Trophoblast cell (in vitro differentiated cells and primary cell): Measurements from ENCODE around the gene CCR9.

ENCODE experiments used
- DNase-seq, 2 donors: peaks; one replicate each; pipeline ENCODE4 v3.0.0-alpha.2; 2016
- H2AFZ ChIP-seq: 2 replicates; pipeline ENCODE4 v1.6.1; 2013; ENCODE audit warnings: low read length, moderate library complexity, mild to moderate bottlenecking; ENCODE audit not compliant: insufficient read depth, poor library complexity
- H2AK5ac ChIP-seq: 2 replicates; pipeline ENCODE4 v1.6.1; 2013; ENCODE audit warnings: mild to moderate bottlenecking, low read length
- H2BK120ac ChIP-seq: 2 replicates; pipeline ENCODE4 v1.6.1; 2013; ENCODE audit warnings: low read length, mild to moderate bottlenecking, moderate library complexity; ENCODE audit not compliant: insufficient read depth, poor library complexity
- H2BK12ac ChIP-seq: 2 replicates; pipeline ENCODE4 v1.6.1; 2013; ENCODE audit warnings: mild to moderate bottlenecking, low read length, moderate library complexity
- H2BK5ac ChIP-seq: 2 replicates; pipeline ENCODE4 v1.6.1; 2013; ENCODE audit warnings: low read length, low read depth, moderate library complexity, mild to moderate bottlenecking; ENCODE audit not compliant: poor library complexity
- H3K14ac ChIP-seq: 2 replicates; pipeline ENCODE4 v1.6.1; 2013; ENCODE audit warnings: mild to moderate bottlenecking, low read length
- H3K18ac ChIP-seq: 2 replicates; pipeline ENCODE4 v1.6.1; 2013; ENCODE audit warnings: mild to moderate bottlenecking, low read length
- H3K23ac ChIP-seq: 2 replicates; pipeline ENCODE4 v1.6.1; 2013; ENCODE audit warnings: low read length
- H3K27ac ChIP-seq: 2 replicates; pipeline ENCODE4 v1.5.1; 2013; ENCODE audit warnings: low read depth, mild to moderate bottlenecking, inconsistent platforms, low read length, moderate library complexity
- H3K27me3 ChIP-seq: 2 replicates; pipeline ENCODE4 v1.6.1; 2013; ENCODE audit warnings: inconsistent platforms, mild to moderate bottlenecking, low read length, moderate library complexity; ENCODE audit not compliant: insufficient read depth
- H3K36me3 ChIP-seq, 2 experiments: 1 replicate in 1 of 2; 2 replicates in 1 of 2; pipeline ENCODE4 v1.6.1; 2013; ENCODE audit warnings: low read length in 2 of 2, mild to moderate bottlenecking in 2 of 2, moderate library complexity in 1 of 2; ENCODE audit not compliant: insufficient read depth in 2 of 2, control insufficient read depth in 1 of 2
- H3K4ac ChIP-seq: 2 replicates; pipeline ENCODE4 v1.6.1; 2013; ENCODE audit warnings: low read depth, mild to moderate bottlenecking, low read length, moderate library complexity
- H3K4me1 ChIP-seq, 2 experiments: 1 replicate in 1 of 2; 2 replicates in 1 of 2; pipeline ENCODE4 v1.6.1; 2013; ENCODE audit warnings: low read length in 2 of 2, mild to moderate bottlenecking in 2 of 2, moderate library complexity in 1 of 2; ENCODE audit not compliant: insufficient read depth in 2 of 2, control insufficient read depth in 1 of 2
- H3K4me2 ChIP-seq: 2 replicates; pipeline ENCODE4 v1.6.1; 2013; ENCODE audit warnings: inconsistent platforms, mild to moderate bottlenecking, low read length, moderate library complexity
- H3K4me3 ChIP-seq: 2 replicates; pipeline ENCODE4 v1.5.1; 2013; ENCODE audit warnings: mild to moderate bottlenecking, low read depth, low read length, inconsistent platforms
- H3K79me1 ChIP-seq: one replicate; pipeline ENCODE4 v1.6.1; 2013; ENCODE audit warnings: low read length
- H3K79me2 ChIP-seq: 2 replicates; pipeline ENCODE4 v1.6.1; 2013; ENCODE audit warnings: low read length, mild to moderate bottlenecking; ENCODE audit not compliant: control insufficient read depth, insufficient read depth, poor library complexity
- H3K9ac ChIP-seq: 2 replicates; pipeline ENCODE4 v1.6.1; 2013; ENCODE audit warnings: mild to moderate bottlenecking, low read length
- H3K9me3 ChIP-seq: 2 replicates; pipeline ENCODE4 v1.6.1; 2013; ENCODE audit warnings: low read depth, mild to moderate bottlenecking, control low read depth, inconsistent platforms, low read length; ENCODE audit not compliant: insufficient read depth
- H4K12ac ChIP-seq: 2 replicates; pipeline ENCODE4 v1.6.1; 2013; ENCODE audit warnings: low read depth, mild to moderate bottlenecking, low read length, moderate library complexity
- H4K8ac ChIP-seq: 2 replicates; pipeline ENCODE4 v1.6.1; 2013; ENCODE audit warnings: low read depth, mild to moderate bottlenecking, low read length, moderate library complexity
- H4K91ac ChIP-seq: one replicate; pipeline ENCODE4 v1.6.1; 2013; ENCODE audit warnings: low read depth, mild to moderate bottlenecking, low read length, moderate library complexity
- WGBS: extraction: QIAGEN DNeasy Blood & Tissue Kit; methylation state at CpG from one replicate; pipeline ENCODE4 v1.1.7; 2013; ENCODE audit warnings: missing lambda C conversion rate; ENCODE audit not compliant: insufficient read length, insufficient coverage; ENCODE audit errors: extremely low coverage; 5-methylcytosine and 5-hydroxymethylcytosine counted together

Gene CCR9

GRCh38 chr3:45904931-45905330 is 18.6 kb downstream of the CCR9 start:
- H4K12ac ChIP-seq: no peak overlapping the region
- no peaks in the 10 kb centered on the region for H3K79me2 ChIP-seq
- no peak overlapping the region for H3K9ac ChIP-seq
- no peak overlapping the region for H3K4me3 ChIP-seq
- no peak overlapping the region for H3K4me2 ChIP-seq
- no peak overlapping the region for H3K4ac ChIP-seq
- H4K8ac ChIP-seq: no peak overlapping the region
- H3K18ac ChIP-seq: no peak overlapping the region
- H3K36me3 ChIP-seq: no peaks in the 10 kb centered on the region
- no peak overlapping the region for H3K14ac ChIP-seq
- no peak overlapping the region for H4K91ac ChIP-seq
- H3K9me3 ChIP-seq: peaks cover 4% of the 10 kb centered on the region
- peaks cover 0 to 3% of the 10 kb centered on the region in 2 experiments for H3K4me1 ChIP-seq
- H2BK120ac ChIP-seq: no peak overlapping the region
- H2BK12ac ChIP-seq: no peak overlapping the region
- H3K27ac ChIP-seq: no peak overlapping the region
- no peaks in the 10 kb centered on the region for H3K27me3 ChIP-seq
- H2AFZ ChIP-seq: no peak overlapping the region
- no peak overlapping the region for H2BK5ac ChIP-seq
- H3K79me1 ChIP-seq: no peaks in the 10 kb centered on the region
- H2AK5ac ChIP-seq: no peak overlapping the region
- H3K23ac ChIP-seq: no peak overlapping the region
- WGBS: no CpG with 5 or more reads among the region's 3 CpGs
- DNase-seq: no peak

GRCh38 chr3:45905755-45906154 is 19.4 kb downstream of the CCR9 start:
- H3K79me2 ChIP-seq: no peaks in the 10 kb centered on the region
- no peak overlapping the region for H3K4me2 ChIP-seq
- H2BK12ac ChIP-seq: no peak overlapping the region
- H3K27ac ChIP-seq: no peak overlapping the region
- no peak overlapping the region for H3K18ac ChIP-seq
- no peaks in the 10 kb centered on the region for H3K36me3 ChIP-seq
- H3K23ac ChIP-seq: no peak overlapping the region
- no peak overlapping the region for H2AK5ac ChIP-seq
- no peaks in the 10 kb centered on the region for H3K27me3 ChIP-seq
- no peak overlapping the region for H3K4ac ChIP-seq
- H3K9me3 ChIP-seq: peaks cover 4% of the 10 kb centered on the region
- H2BK120ac ChIP-seq: no peak overlapping the region
- H3K4me1 ChIP-seq: peaks cover 0 to 3% of the 10 kb centered on the region in 2 experiments
- H2BK5ac ChIP-seq: no peak overlapping the region
- no peak overlapping the region for H4K12ac ChIP-seq
- no peaks in the 10 kb centered on the region for H3K79me1 ChIP-seq
- no peak overlapping the region for H2AFZ ChIP-seq
- H3K14ac ChIP-seq: no peak overlapping the region
- no peak overlapping the region for H3K4me3 ChIP-seq
- DNase-seq: no peak
- H4K91ac ChIP-seq: no peak overlapping the region
- WGBS: no CpG with 5 or more reads among the region's 3 CpGs
- H4K8ac ChIP-seq: no peak overlapping the region
- H3K9ac ChIP-seq: no peak overlapping the region

DNA sequence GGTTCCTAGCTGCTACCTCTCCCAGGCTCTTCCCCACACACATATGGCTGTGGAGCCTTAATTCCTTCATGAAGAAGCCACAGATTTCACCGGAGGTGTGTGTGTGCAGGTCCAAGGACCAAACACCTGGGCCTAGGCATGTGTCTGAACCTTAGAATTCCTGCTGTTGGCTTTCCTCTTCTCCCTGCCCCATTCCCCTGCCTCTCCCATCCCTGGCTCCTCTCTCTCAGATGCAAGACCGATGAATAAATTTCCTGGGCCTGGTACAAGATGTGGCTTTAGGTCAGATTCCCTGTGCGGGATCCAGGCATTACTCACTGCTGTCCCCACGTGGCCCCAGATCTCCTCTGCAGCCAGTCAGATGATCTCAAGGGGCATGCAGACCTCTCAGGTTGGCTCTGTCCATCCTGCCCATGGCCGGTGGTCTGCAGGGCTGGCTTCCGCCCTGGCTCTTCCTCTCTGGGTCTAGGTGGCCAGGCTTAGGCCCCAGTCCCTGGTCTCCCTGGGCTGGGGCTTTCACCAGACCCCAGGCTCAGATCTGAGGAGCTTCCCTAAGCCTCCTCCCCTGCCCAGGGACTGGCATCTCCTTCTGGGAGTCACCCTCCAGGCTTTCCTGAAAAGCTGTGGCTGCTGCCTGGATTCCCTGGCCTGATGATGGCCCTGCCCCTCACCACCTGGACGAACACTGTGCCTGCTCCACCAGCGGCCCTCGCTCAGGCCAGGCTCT is 20.5 kb downstream of the CCR9 start:
- Histone ChIP-seq H3K4ac (no peak overlapping the region), H3K9ac (no peak overlapping the region), H4K8ac (no peak overlapping the region), H2BK5ac (no peak overlapping the region), H3K4me2 (no peak overlapping the region), H3K4me1 (peaks cover 0 to 3% of the 10 kb centered on the region in 2 experiments), H3K18ac (no peak overlapping the region), H3K27ac (no peak overlapping the region), H3K23ac (no peak overlapping the region), H3K4me3 (no peak overlapping the region), H3K27me3 (no peaks in the 10 kb centered on the region), H2BK120ac (no peak overlapping the region), H2BK12ac (no peak overlapping the region), H3K79me1 (no peaks in the 10 kb centered on the region), H2AK5ac (no peak overlapping the region), H3K79me2 (no peaks in the 10 kb centered on the region), H3K14ac (no peak overlapping the region), H3K9me3 (peaks cover 2% of the 10 kb centered on the region), H4K91ac (no peak overlapping the region), H3K36me3 (no peaks in the 10 kb centered on the region), H4K12ac (no peak overlapping the region), H2AFZ (no peak overlapping the region)
- DNase-seq: peak in 1 of 2 donors; percentile 36
- no CpG with 5 or more reads among the region's 9 CpGs for whole genome bisulfite sequencing

- no peak overlapping the region for H4K91ac ChIP-seq
- no peak overlapping the region for H3K23ac ChIP-seq
- H3K36me3 ChIP-seq: no peaks in the 10 kb centered on the region
- no peak overlapping the region for H4K8ac ChIP-seq
- no peak overlapping the region for H3K27ac ChIP-seq
- no peak for DNase-seq
- no peak overlapping the region for H2BK5ac ChIP-seq
- H3K79me1 ChIP-seq: no peaks in the 10 kb centered on the region
- H2AFZ ChIP-seq: no peak overlapping the region
- H3K79me2 ChIP-seq: no peaks in the 10 kb centered on the region
- H3K4me2 ChIP-seq: no peak overlapping the region
- no CpG with 5 or more reads among the region's 13 CpGs for WGBS
- H3K4me3 ChIP-seq: peak overlapping the region; percentile 26
- H3K9ac ChIP-seq: no peak overlapping the region
- H2BK12ac ChIP-seq: no peak overlapping the region
- H3K4me1 ChIP-seq: peaks cover 0 to 3% of the 10 kb centered on the region in 2 experiments
- H4K12ac ChIP-seq: no peak overlapping the region
- no peak overlapping the region for H3K14ac ChIP-seq
- H3K4ac ChIP-seq: no peak overlapping the region
- H3K27me3 ChIP-seq: no peaks in the 10 kb centered on the region
- peaks cover 2% of the 10 kb centered on the region for H3K9me3 ChIP-seq
- no peak overlapping the region for H3K18ac ChIP-seq
- no peak overlapping the region for H2BK120ac ChIP-seq
- H2AK5ac ChIP-seq: no peak overlapping the region
These were observed 21.7 kb downstream of the CCR9 start for GRCh38 chr3:45907769-45908705.
